ENCODE data around the gene MID2.

DNA sequence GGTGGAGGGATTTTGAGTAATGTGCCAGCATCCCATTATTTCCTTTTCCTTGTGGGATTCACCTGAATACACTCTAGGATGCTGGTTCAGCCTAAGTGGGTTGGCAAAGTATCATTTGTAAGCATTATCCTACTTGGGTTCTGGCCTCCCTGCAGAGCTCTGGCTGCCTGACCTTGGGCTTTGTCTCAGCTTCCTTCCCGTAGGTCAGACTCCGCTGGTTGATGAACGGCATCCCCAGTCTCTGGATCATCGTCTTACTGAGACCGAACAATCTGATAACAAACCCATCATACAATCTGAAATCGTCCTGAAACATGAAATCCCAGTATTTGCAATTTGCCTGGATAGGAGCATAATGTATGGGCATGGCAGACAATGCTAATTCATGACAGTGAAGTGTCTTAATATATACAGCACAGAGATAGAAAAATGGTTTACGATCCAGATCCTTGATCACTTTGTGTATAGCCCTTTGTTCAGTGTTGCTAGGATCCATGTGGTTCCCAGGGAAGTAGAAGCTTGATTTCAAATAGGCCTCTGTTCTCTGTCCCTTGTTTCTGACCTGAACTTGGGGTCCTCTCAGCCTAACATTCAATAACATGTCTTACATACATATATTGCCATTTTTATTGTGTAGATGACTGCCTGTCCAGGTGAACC is 5.5 kb downstream of the MID2 start:
- TF ChIP-seq CTCF (conservative IDR thresholded peaks at IDR 0.05; ENCODE audit: low read depth, low read length) (no peak), EZH2 (IDR thresholded peaks at IDR 0.05; ENCODE audit: borderline replicate concordance, low read depth, low read length, poor library complexity, severe bottlenecking) (no peak)
